Activated CD4-positive, alpha-beta T cell treated with anti-CD3 and anti-CD28 coated beads, Interleukin-2, amount 50 U/mL, for 1 hour (primary cell): ENCODE results near the gene CSRNP3.

Experiments used
- DNase-seq: peaks from one replicate; pipeline ENCODE4 v3.0.0-alpha.2; 2020

Gene CSRNP3

DNA sequence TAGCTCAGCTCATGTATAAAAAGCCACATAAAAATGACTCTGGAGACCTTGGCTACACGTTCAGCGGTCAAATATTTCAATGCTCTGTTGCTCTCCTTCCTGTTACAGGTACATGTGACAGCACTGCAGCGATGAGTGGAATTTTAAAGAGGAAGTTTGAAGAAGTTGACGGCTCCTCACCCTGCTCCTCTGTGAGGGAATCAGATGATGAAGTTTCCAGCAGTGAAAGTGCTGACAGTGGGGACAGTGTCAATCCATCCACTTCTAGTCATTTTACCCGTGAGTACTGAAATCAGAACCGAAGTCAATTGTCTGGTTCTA is 125.4 kb downstream of the CSRNP3 start:
- no peak for DNase-seq

DNA sequence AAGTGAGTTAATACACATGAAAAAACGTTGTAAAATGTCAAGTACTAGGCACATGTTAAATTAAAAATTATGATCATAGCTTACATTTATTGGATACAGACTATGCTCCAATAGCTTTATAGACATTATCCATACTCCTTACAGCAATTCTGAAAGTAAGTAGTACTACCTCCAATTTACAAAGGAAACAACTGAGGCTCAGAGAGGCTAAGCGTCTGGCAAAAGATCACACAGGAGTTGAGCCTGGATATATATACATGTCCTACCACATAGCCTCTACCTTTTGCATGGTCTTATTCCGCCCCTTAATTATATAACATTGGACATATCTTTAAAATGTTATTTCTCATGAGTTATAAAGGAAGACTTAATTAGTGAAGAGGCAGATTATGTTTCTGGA is 127.3 kb downstream of the CSRNP3 start:
- DNase-seq, result no peak

DNA sequence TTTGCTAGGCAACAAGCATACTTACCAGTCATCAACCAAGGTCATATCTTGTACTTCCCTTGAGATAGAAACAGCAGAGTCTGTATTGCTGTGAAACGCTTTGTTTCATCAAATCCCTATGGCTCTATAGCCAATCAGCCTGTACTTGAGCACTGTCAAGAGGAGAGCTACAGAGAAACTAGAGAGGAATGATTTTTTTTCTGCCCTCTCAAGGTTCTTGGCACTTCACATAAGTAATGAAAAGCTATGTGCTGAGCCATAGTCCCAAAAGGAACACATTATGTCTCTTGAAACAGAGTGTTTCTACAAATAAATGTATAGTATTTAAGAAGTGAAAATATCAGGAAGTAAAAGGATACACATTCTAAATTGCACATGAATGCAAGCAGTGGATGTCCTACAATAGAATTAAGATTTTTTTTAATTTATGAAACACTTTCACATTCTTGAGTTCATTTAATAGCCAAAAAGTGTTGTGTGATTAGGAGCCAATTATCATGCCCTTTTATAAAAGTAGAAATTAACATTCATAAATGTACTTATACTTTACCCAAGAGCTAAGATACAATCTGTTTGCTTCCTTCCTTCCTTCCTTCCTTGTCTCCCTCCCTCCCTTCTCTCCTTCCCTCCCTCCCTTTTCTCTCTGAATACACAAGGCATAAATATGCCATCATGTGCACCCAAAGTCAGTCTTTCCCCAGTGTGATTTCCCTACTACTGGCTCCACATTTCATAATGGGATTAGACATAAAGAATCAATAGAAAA is 131.8 kb downstream of the CSRNP3 start:
- no peak for DNase-seq

DNA sequence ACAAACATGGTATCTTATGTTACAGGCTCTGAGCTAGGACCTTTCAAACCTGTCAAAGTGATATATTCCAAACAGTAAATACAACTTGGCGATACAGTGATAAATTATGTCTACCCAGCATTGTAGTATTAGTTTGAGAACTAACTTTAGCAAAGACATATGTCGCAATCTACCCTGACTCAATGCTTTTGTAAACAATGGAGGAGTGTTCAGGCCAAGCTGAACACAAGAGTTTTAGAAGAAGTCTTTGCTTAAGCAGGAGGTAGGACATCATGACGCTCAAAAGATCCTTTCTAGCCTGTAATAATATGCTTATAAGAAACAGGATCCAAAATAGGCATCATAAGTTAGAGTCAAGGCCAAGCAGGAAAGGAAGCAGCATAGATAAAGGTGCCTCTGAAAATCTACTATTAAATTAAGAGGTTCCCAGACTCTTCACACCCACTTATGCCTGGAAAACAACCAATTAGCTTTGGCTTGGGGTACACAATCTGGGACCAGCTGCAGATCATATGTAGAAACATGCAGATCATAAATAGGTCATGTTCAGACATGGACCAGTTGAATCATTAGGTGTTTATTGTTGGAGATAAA is 132.5 kb downstream of the CSRNP3 start:
- DNase-seq, result no peak

DNA sequence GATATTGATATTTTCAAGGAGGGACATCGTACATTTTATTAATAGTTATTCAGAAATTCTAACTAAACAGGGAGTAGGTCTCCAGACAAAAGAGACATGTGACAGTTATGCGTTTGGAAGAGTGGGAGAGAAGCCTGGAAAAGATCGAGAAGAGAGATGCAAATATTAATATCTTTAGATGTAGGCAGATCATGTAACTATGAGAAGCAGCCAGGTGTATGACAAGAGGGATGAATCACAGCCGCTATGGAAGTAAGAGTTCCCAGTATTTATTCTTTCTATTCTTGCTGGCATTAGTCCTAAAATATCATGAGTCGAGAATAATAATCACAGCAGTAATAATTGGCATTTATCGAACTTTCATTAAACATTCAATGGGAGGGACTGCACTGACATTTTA is 140.2 kb downstream of the CSRNP3 start:
- no peak for DNase-seq

DNA sequence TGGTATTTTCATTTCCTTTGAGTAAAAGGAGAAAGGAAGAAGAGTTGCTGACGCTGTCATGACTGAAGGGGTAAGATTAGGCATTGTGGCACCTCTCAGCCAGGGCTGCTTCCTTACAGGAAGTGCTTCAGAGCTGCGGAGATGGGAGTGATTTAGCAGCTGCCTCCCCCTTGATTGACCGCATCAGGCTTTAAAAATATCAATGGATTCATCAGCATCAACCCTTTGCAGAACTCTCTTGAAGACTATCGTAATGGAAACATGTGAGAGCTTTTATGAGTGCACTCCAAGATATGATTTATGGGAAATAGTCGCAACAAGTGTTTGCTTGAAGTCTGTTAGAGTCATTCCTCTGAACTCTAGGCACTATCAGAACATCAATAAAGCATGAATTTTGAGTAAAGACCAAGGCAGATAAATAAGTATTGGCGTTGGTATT is 141.1 kb downstream of the CSRNP3 start:
- DNase-seq, result no peak

DNA sequence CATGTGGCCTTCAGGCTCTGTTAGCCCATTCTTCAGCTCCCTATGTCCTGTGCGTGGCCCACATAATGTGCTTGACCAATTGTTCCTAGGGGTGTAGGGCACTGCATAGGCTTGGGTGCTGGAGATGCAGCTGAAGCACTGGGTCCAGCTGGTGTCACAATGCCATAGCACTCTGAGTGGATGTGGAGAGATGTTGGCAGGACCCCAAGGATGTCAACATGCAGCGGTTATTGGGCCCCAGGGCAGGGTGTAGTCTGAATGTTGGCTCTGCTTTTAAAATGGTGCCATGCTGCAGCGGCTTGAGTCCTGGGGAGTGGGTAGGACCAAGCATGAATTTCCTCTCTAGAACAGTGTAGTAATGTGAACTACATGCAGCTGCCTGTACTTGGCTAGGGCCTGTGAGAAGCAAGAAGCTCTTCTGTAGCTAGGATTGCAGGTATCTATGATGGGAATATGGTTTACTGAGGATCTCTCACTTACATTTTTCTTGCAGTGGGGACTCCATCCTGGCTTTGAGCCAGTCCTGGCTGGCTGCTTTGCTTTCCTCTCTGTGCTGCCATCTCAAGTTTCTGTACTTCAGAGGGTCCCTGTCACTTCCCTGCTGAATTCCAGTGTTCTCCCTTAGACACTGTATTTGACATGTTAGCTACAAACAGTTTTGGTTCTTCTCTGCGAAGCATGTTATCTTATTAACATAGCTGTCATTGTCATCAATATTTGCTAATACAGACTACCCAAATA is 148.4 kb downstream of the CSRNP3 start:
- no peak for DNase-seq

DNA sequence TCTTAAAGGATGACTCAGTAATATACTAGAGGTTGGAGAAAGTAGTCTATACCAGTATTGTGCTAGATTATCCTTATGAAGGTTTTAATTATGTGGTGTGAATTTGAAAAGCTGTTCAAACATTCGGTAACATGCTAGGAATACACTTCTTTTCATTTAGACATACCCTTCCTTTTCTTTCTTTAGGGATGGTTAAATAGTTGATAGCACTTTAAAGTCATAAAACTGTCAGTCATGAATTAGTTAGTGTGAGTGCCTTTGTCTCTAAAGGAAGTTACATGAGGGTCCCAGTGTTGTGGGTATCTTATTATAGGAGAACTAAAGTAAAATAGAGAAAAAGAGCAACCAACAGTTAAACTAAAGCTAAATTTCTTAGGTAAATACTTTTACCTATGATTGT is 149.3 kb downstream of the CSRNP3 start:
- no peak for DNase-seq

DNA sequence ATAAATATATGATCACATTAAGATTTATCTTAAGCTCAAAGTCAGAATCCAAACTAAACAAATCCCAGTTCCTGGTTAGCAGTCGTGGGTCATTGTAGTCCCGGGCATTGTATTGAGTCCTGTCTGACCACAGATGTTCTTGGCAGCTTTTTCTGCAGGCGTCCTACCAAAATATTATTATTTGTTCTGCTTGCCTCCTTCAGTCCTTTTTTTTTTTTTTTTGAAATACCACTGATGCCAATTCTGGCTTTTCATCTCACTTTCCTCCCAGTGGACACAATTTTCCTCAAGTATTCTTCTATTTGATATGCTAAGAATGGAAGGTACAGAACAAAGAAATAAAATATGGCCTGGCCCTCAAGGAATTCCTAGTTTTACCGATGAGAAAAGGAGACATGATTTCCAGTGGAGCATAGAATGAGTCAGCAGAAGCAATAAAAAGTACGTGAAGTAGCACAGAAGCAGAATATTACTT is 151.6 kb downstream of the CSRNP3 start:
- no peak for DNase-seq

DNA sequence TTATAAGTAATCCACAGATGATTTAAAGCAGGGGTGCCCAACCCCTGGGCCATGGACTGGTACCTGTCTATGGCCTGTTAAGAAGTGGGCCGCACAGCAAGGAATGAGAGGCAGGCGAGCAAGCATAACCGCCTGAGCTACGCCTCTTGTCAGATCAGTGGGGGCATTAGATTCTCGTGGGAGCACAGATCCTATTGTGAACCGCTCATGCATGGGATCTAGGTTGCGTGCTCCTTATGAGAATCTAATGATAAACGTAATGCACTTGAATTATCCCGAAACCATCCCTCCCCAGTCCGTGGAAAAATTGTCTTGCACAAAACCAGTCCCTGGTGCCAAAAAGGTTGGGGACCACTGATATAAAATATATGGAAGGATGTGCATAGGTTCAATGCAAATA is 153.7 kb downstream of the CSRNP3 start:
- no peak for DNase-seq

DNA sequence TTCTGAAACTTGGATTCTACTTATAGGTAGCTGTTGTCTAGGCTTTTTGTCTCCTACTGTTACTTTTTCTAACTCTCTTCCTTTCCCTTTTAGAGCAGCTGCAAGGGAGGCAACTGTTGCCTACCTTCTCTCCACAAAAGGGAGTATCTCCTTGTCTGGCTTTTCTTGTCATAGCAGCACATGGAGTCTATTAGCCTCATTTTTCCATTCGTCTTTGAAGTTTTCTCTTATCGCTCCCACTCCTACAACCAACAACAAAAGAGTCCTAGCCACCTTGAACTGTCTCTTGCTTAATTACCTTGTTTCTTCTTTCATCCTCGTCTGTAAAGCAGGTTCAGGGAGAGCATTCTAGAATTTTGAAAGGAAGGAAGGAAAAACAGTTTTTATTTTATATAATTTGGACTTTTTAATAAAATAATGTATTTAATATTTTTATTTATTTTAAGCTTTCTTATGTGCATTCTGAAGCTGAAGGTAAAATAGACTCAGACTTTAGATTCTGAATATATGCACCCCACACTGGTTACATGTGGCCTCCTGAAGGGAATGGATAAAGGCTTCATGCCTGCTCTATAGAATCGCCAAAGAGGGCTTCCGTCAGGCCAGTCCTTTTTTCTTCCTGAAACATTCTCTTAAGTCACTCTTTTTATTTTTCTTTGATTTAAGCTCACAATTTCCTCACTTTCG is 154.4 kb downstream of the CSRNP3 start:
- no peak for DNase-seq

DNA sequence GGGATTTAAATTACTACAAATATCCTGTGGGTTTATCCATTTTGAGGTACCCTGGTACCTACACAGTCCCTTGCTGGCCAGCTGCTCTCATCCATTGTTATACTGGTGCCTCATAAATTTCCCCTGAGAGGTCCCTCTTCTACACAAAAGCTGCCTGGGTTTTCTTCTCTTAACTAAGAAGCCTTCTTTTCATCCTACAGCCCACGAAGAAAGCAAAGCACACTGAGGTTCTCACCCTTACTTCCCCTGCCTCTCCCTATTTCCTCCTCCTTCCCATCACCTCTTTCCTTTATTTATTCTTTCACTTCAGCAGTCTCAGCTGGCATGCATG is 154.9 kb downstream of the CSRNP3 start:
- DNase-seq, result no peak

DNA sequence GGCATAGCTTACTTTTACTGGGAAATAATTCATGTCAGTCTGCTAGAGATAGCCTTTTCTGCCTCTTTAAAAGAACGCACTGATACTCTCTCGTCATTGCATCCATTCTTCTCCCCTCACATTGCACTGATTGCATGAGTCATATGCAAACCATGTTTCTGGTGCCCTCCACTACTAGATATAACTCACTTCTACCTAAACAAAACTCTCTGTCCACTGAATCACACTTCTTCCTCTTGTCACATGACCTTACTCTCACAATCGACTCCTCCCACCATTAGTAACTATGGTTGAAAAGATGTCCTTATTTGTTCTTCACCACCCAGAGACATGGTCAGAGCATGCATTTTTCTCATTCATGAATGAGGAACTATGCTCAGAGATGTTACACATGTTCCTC is 158.0 kb downstream of the CSRNP3 start:
- DNase-seq, result no peak

DNA sequence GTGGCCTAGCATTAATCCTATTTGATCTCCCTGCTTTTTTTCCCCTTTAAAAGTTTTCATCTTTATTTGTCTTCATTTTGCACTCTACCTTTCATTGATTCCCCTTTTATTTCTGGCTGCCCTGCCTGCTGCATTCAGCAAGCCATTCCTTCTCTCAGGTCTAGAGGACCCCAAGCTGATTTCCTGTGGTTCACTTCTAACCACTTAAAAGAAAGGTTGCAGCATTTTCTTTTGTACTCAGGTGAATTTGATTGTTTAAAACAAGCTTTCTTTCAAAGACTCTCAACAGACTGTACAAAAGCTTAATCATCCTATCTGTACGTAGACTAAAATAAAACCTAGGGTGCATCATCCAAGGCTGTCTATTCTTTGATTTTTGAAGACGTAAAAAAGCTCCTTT is 160.3 kb downstream of the CSRNP3 start:
- DNase-seq, result no peak

DNA sequence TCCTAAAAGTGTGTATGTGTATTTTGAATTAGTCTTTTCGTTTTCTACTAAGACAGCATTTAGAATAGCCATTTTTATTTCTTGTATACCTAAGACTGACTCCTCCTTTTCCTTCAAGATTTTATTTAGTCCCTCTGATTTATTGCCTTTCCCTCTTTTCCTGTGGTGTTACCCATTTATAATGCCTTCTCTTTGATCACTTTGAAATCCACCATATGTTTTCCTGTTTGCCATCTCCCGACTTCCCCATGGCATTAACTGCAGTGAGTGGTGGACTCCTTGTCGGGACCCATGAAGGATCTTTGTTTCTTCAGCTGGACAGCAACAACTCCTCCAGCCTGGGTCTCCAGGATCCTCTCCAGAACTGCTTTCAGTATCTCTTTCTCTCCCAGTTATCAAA is 160.7 kb downstream of the CSRNP3 start:
- DNase-seq, result no peak

DNA sequence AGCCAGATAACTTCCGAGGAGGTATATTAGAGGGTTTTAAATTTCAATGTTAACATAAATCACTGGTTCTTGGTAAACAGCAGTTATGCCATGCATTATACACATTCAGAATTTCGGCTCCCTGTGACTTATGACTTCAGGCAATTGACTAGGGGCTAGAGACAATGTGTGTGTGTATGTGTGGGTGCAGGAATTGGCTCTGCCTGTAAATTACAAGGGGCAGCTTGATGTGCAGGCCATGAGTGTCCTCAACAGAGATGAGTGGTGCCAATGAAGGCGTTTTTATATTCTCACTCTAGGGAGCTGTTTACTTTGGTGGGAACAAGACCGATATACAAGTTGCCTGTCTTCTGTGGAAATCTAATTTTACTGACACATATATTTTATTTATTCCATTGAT is 161.6 kb downstream of the CSRNP3 start:
- no peak for DNase-seq

DNA sequence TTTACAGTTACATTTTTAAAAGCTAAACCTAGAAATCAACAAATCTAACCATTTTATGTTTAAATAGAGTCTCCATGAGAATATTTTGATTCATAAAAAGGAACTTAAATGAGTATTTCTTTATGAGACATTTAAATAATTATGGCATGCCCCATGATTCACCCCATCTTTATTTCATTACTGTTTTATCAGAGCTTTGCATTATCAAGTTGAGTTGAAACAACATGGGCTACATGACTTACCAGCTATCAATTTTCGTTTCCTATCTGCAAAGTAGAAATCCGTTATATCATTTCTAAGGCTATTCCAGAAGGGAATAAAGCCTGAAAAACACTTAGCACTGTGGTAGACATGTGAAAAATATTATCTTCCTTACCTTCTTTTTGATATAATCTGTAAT is 163.1 kb downstream of the CSRNP3 start:
- DNase-seq, result no peak

DNA sequence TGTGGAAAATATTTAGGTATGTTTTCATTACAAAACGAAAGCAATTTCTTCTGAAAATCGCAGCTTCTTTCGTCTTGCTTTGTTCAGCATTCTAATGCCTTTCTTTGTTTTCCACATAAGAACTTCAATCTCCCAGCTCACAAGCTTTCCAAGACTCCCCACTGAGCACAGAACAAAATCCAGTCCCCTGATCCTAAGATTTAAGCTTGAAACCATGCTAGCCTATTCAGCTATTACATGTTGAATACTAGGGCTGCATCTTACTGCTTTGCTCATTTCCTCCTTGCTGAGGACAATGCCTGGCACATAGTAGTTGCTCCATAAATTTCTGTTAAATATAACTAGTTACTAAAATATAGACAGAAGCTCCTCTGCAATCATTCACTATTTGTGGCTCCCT is 163.9 kb downstream of the CSRNP3 start:
- no peak for DNase-seq

DNA sequence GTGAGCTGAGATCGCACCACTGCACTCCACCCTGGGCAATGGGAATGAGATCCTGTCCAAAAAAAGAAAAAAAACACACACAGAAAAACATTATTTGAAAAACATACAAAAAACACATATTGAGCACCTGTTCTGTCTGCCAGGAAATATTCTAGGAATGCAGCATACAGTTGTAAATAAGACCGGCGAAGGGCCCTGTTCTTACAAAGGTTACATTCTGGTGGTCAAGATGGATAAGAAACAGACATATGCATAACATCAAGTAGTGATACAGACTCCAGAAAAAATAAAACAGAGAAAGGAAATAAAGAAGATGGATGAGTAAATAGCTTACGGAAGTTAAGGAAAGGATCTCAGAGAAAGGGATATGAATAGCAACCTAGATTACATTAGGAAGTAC is 164.8 kb downstream of the CSRNP3 start:
- DNase-seq, result no peak

DNA sequence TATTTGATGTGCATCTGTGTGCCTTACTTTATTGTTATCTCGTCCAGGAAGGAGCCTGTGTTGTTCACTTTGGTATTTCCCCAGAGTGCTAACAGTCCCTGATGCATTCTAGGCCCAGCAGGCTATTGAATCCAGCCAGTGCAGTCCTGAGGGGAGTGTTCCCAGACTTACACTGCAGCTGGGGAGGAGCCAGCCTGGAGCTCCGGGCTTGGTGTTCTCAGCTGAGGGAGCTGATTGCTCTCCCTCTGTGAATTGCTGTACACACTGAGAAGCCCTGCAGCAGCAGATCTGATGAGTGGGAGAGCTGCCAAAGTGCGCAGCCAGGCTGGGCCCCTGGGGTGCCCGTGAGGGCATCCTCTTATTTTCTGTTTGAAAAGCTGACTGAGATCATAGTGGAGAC is 165.4 kb downstream of the CSRNP3 start:
- DNase-seq, result no peak

DNA sequence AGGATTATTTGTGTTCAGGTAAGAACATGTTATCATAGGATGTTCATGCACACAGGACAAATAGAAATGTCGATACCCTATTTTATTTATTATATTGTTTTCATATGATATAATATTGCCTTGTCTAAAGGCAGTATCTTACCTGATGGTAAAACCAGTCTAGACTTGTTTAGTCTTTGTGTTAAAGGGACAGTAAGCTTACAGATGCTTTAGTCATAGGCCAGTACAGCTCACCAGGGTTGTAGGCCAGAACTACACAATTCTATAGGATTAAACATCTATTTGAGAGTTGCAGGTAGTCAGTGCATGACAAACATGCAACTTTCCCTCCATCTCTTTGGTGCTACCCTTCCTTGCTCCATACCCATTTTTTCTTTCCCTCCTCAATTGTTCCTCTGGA is 166.0 kb downstream of the CSRNP3 start:
- DNase-seq, result no peak

DNA sequence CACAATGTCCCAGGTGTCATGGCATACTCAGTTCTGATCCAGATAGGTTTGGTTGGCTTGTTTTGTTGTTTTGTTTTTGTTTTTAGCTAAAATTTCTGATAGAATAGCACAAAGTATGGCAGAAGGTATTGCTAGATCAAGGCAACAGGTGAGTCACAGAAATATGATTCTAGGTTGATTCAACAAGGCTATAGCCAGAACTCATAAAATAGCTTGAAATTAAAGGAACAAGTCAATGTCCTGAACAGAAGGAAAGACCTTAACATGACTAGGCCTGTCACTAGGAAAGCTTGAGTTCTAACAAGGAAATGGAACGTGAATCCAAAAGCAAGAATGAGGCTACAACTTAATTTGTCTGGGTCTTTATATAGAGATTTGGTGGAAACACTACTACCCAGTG is 167.5 kb downstream of the CSRNP3 start:
- no peak for DNase-seq

DNA sequence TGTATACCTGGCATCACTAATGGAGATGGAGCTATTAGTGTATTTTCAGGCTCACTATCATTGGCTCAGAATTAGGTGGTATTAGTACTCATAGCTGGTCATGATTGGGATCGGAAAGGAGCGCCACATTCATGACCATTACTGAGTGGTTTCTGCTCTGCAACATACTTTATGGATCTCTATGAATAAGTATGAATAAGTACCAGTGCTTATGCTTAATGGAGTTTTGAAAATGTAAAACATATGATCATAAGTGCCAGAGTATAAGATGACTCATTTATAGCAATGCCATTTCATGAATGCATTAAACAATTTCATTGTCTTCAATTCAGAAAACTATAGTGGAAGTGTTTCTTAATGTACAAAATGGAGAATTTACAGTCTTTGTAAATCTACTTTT is 167.9 kb downstream of the CSRNP3 start:
- no peak for DNase-seq

DNA sequence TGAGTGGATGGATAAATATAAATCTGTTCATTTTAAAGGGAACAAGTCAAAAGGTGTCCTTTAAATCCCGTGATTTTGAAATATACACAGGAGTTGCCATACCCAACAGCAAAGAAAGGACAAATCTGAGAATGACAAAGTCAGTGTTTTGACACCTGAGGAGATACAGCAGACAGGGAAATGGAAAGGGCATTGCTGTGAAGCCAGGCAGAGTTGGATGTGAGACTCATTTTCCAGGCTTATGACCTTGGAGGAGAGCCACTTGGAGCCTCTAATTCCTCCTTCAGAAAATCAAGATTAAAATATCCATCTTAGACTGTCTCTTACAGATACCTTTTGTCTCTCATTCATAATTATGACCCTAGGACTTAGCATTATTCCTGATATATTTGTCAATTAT is 170.0 kb downstream of the CSRNP3 start:
- DNase-seq, result no peak
